Gastrocnemius medialis (tissue), 4 donors: ENCODE results near the gene PRSS16.

Experiments used
- POLR2A ChIP-seq, 2 donors: fragments of 450-650 bp; IDR thresholded peaks; one replicate each; pipeline ENCODE4 v1.6.1; 2017; ENCODE audit warnings: antibody characterized with exemption in 2 of 2, mild to moderate bottlenecking in 2 of 2, moderate library complexity in 2 of 2
- TF ChIP-seq, protein P1 (sequence below), 5 experiments: fragments of 450-650 bp in 3 of 5; fragments of 200-600 bp in 2 of 5; sonication (generic) in 2 of 5; IDR thresholded peaks in 4 of 5; conservative IDR thresholded peaks in 1 of 5; 1 replicate in 4 of 5; 2 replicates in 1 of 5; pipeline ENCODE4 v1.5.1; 2016 to 2019; ENCODE audit warnings: antibody characterized with exemption in 5 of 5, mild to moderate bottlenecking in 3 of 5, moderate library complexity in 3 of 5

DNA sequence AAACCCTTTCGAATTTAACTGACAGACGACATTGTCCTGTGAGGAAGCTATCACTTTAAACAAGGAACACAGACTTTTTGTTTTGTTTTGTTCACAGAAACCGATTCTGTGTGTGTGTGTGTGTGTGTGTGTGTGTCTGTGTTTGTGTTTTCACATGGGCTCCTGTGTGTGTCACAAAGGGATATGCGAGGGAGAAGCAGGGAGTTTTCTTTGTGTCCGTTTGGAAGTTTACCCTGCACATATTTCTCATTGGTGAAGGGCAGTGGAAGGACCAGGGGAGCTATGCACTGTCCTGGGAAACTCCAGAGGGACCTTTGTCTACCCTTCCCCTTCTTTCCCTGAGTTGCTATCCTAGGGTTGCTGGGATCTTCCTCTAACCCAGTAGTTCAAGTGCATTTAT, 46.9 kb downstream of the PRSS16 start:
- TF ChIP-seq, protein P1, sequence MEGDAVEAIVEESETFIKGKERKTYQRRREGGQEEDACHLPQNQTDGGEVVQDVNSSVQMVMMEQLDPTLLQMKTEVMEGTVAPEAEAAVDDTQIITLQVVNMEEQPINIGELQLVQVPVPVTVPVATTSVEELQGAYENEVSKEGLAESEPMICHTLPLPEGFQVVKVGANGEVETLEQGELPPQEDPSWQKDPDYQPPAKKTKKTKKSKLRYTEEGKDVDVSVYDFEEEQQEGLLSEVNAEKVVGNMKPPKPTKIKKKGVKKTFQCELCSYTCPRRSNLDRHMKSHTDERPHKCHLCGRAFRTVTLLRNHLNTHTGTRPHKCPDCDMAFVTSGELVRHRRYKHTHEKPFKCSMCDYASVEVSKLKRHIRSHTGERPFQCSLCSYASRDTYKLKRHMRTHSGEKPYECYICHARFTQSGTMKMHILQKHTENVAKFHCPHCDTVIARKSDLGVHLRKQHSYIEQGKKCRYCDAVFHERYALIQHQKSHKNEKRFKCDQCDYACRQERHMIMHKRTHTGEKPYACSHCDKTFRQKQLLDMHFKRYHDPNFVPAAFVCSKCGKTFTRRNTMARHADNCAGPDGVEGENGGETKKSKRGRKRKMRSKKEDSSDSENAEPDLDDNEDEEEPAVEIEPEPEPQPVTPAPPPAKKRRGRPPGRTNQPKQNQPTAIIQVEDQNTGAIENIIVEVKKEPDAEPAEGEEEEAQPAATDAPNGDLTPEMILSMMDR (IDR thresholded peaks at IDR 0.05 in 4 of 5, conservative IDR thresholded peaks at IDR 0.05 in 1 of 5) = no peak
- no peak for TF ChIP-seq POLR2A (IDR thresholded peaks at IDR 0.05)
